BLaER1 (cell line): ENCODE results near the gene KANSL3.
A peak's percentile ranks its signal among the peaks of the same experiment; 100 is the strongest.

Source experiments
- H3K27ac ChIP-seq: shearing (Covaris generic); formaldehyde crosslinking; 2 replicates; pipeline ENCODE4 v1.8.1; 2022
- H3K27me3 ChIP-seq: shearing (Covaris generic); formaldehyde crosslinking; 2 replicates; pipeline ENCODE4 v1.8.1; 2022
- H3K36me3 ChIP-seq: shearing (Covaris generic); formaldehyde crosslinking; 2 replicates; pipeline ENCODE4 v1.8.1; 2022
- H3K4me1 ChIP-seq: shearing (Covaris generic); formaldehyde crosslinking; 2 replicates; pipeline ENCODE4 v1.8.1; 2022
- H3K4me2 ChIP-seq: shearing (Covaris generic); formaldehyde crosslinking; 2 replicates; pipeline ENCODE4 v1.8.1; 2022
- H3K4me3 ChIP-seq: shearing (Covaris generic); formaldehyde crosslinking; 2 replicates; pipeline ENCODE4 v1.8.1; 2022
- H3K9ac ChIP-seq: shearing (Covaris generic); formaldehyde crosslinking; 2 replicates; pipeline ENCODE4 v1.8.1; 2022
- H3K9me3 ChIP-seq: shearing (Covaris generic); formaldehyde crosslinking; 2 replicates; pipeline ENCODE4 v1.8.1; 2022
- H4K20me1 ChIP-seq: shearing (Covaris generic); formaldehyde crosslinking; 2 replicates; pipeline ENCODE4 v1.8.1; 2022
- Cebpa-rat ChIP-seq: shearing (Covaris generic); IDR thresholded peaks from 2 replicates; pipeline ENCODE4 v1.8.1; 2022

The KANSL3 gene

DNA sequence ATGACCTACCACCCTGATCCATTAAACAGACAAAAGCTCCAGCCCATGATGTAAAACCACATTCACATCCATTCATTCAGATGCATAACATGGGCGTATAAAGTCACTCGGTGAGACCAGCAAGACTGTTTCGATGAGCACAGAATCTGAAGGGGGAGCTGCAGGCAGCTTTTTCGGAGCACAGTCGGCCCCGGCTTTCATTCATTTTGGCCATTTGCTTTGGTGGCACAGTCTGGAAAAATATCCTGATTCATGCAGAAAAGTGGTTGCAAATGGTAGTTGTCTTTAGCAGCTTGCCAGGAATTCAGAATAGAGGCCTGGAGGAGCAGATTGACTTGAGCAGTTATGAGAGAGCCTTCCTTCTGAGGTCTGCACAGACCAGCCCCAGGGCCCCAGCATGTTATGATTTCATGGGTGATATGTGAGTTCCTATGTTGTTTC is 90.4 kb downstream of the KANSL3 start:
- Histone ChIP-seq H3K4me1 (peaks cover 59% of the 10 kb centered on the region), H3K9ac (no peak overlapping the region), H3K27ac (no peak overlapping the region), H3K36me3 (peaks cover 98% of the 10 kb centered on the region), H4K20me1 (peaks cover 100% of the 10 kb centered on the region), H3K4me3 (no peak overlapping the region), H3K9me3 (peaks cover 26% of the 10 kb centered on the region), H3K27me3 (no peaks in the 10 kb centered on the region), H3K4me2 (no peak overlapping the region)
- no peak for TF ChIP-seq Cebpa-rat

DNA sequence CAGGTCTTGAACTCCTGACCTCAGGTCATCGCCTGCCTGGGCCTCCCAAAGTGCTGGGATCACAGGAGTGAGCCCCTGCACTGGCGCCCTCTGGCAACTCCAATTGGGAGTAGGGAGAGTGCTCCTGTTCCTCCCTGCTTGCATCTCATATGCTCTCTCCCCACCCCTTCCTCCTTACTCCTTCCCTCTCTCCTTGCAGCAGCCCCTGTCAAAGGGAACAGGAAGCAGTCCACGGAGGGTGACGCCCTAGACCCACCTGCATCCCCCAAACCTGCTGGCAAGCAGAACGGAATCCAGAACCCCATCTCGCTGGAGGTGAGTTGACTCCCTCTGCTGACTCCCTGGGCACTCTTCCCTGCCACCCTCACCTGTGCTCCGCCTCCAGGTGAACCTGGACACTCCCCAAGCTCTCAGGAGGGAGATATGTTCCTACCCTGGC is 90.9 kb downstream of the KANSL3 start:
- peaks cover 59% of the 10 kb centered on the region for H3K4me1 ChIP-seq
- 0 out of 2 replicates have a peak overlapping the region, but pooled peaks have one; percentile 32 for H3K9ac ChIP-seq
- no peak overlapping the region for H3K27ac ChIP-seq
- peak overlapping the region; percentile 70; the same call in 1 of the 2 replicates for H3K4me2 ChIP-seq
- peaks cover 100% of the 10 kb centered on the region for H3K36me3 ChIP-seq
- no peak overlapping the region for H3K4me3 ChIP-seq
- H3K27me3 ChIP-seq, result no peaks in the 10 kb centered on the region
- H3K9me3 ChIP-seq, result peaks cover 31% of the 10 kb centered on the region
- no peak for TF ChIP-seq Cebpa-rat
- peaks cover 100% of the 10 kb centered on the region for H4K20me1 ChIP-seq

DNA sequence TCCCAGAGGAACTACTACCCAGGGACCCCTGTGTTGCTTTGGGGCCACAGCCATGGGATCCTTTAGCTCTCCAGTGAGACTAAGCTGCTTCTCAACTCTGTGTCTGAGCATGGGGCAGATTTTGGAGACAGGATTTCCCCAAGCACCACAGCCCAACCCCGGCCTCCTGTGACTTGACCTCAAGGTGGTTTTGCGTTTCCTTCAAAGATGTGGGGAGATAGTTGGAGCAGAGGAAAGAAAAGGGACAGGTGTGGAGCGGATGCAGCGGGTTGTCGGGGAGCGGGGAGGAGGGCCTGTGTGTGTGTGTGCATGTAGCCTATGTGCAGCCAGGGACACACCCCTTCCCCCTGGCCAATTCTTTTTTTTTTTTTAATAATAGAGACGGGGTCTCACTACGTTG is 91.3 kb downstream of the KANSL3 start:
- H3K4me3 ChIP-seq, result no peak overlapping the region
- peaks cover 100% of the 10 kb centered on the region for H4K20me1 ChIP-seq
- H3K9me3 ChIP-seq, result peaks cover 32% of the 10 kb centered on the region
- no peak for TF ChIP-seq Cebpa-rat
- peak overlapping the region; percentile 70 for H3K4me2 ChIP-seq
- H3K9ac ChIP-seq, result 0 out of 2 replicates have a peak overlapping the region, but pooled peaks have one; percentile 32
- peaks cover 59% of the 10 kb centered on the region for H3K4me1 ChIP-seq
- H3K36me3 ChIP-seq, result peaks cover 100% of the 10 kb centered on the region
- no peaks in the 10 kb centered on the region for H3K27me3 ChIP-seq
- peak overlapping the region; percentile 46; the same call in 1 of the 2 replicates for H3K27ac ChIP-seq

DNA sequence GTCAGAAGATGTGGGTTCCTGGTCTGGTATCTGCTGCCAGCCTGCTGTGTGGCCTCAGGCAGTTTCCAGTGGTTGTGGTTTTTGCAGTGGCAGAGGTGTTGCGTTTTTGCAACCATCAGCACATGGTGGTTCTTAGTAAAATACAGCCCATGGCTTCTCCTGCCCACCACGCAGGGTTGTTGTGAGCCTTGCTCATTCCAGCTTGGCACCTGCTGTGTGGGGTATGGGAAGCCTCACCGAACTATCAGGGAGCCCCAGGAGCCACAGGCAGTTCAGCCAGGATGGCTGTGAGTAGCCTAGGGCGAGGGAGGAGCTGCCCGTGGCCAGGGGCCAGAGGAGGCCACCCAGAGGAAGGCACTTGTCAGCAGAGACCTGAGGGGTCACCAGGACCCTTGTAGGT is 91.8 kb downstream of the KANSL3 start:
- H3K4me2 ChIP-seq, result peak overlapping the region; percentile 70
- H3K4me1 ChIP-seq, result peaks cover 59% of the 10 kb centered on the region
- peak overlapping the region; percentile 46; the same call in 1 of the 2 replicates for H3K27ac ChIP-seq

More for the DNA sequence above, 91.8 kb downstream of the KANSL3 start:
- H3K36me3 ChIP-seq, result peaks cover 100% of the 10 kb centered on the region
- H3K4me3 ChIP-seq, result no peak overlapping the region
- TF ChIP-seq Cebpa-rat, result no peak
- H4K20me1 ChIP-seq, result peaks cover 100% of the 10 kb centered on the region
- H3K9me3 ChIP-seq, result peaks cover 32% of the 10 kb centered on the region
- 0 out of 2 replicates have a peak overlapping the region, but pooled peaks have one; percentile 32 for H3K9ac ChIP-seq
- H3K27me3 ChIP-seq, result no peaks in the 10 kb centered on the region
